PFSK-1 (cell line): ENCODE measurements around the gene LIN7A.

Experiments
- FOXP2 ChIP-seq: optimal IDR thresholded peaks from 2 replicates; pipeline ENCODE3; 2011; ENCODE audit warnings: borderline replicate concordance, control low read depth, inconsistent platforms; ENCODE audit not compliant: insufficient read depth; ENCODE audit errors: extremely low read length, extremely low read depth
- POLR2AphosphoS5 ChIP-seq: IDR thresholded peaks from 2 replicates; pipeline ENCODE4 v1.6.1; 2012; ENCODE audit warnings: low read depth, mild to moderate bottlenecking, control low read depth, low read length, moderate library complexity
- REST ChIP-seq, 2 experiments: IDR thresholded peaks; 2 replicates each; pipeline versions ENCODE4 v1.6.1 to v1.8.0; 2011 to 2012; ENCODE audit warnings: low read depth in 2 of 2, low read length in 2 of 2, control low read depth in 1 of 2, inconsistent platforms in 1 of 2, mild to moderate bottlenecking in 1 of 2, moderate library complexity in 1 of 2; ENCODE audit not compliant: insufficient read depth in 1 of 2
- SIN3A ChIP-seq: IDR thresholded peaks from 2 replicates; pipeline ENCODE4 v1.6.1; 2012; ENCODE audit warnings: mild to moderate bottlenecking, low read length, moderate library complexity, borderline replicate concordance; ENCODE audit not compliant: insufficient read depth
- TAF1 ChIP-seq: IDR thresholded peaks from 2 replicates; pipeline ENCODE4 v1.6.1; 2012; ENCODE audit warnings: low read length, control low read depth, borderline replicate concordance; ENCODE audit not compliant: insufficient read depth

LIN7A gene

DNA sequence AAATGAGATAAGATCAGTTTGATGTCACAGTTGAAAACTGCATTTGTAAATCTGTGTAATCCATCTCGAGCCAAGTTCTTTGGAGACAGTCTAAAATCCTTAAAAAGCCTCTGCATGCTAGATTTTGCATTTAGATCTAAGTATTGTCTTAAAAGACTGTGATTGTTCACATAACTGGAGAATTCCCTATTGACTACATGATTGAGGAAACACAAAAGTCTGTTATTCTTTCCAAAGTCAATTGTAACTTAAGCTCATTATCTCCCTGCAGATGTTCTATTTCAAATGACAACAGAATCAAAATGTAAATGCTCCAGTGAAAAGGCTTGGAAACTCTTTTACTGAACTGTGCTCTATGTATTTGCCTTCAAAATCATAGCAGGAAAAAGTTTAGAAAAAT lies 143.2 kb downstream of the LIN7A start:
- TF ChIP-seq SIN3A (no peak), POLR2AphosphoS5 (no peak), REST (IDR thresholded peaks at IDR 0.05; ENCODE audit: insufficient read depth in 1 of 2, low read depth in 2 of 2, low read length in 2 of 2) (no peak), FOXP2 (no peak), TAF1 (no peak)

DNA sequence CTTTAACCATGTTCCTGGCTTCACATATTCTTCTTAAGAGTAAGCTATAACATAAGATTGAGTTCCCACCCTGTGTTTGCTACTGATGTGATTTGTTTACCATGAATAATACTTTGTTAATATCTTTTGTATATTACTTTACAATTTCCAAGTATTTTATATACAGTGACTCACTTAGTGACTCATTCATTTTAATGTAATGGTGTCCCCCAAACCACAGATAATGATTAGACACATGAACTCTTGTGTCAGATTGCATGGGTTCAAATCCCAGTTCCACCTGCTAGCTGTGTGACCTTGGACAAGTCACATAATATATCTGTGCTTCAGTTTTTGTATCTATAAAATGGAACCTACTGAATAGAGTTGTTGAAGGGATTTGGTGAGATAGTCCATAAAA lies 144.9 kb downstream of the LIN7A start:
- TF ChIP-seq SIN3A (no peak), POLR2AphosphoS5 (no peak), REST (IDR thresholded peaks at IDR 0.05; ENCODE audit: insufficient read depth in 1 of 2, low read depth in 2 of 2, low read length in 2 of 2) (no peak), FOXP2 (no peak), TAF1 (no peak)

GRCh38 chr12:80791863-80792262 lies 145.9 kb downstream of the LIN7A start:
- TF ChIP-seq TAF1 (no peak), POLR2AphosphoS5 (no peak), REST (IDR thresholded peaks at IDR 0.05; ENCODE audit: insufficient read depth in 1 of 2, low read depth in 2 of 2, low read length in 2 of 2) (no peak), SIN3A (no peak), FOXP2 (no peak)

DNA sequence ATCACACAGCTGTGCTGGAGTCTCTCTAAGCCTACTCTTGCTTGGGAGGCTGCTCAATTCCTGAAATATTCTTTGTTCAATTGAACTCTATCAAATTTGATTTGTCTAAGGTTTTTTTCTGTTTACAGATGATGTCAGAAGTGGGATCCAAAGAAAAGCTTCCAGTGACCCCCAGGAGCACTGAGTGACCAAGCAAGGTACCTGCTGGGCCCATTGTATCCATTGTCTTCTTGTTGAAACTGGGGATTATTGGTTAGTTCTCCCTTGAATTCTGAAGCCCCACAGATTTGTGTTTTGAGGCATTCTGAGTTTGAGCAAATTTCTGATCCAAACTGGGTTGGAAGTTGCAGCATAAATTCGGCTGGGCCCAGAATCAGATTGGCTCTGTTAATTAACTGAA lies 156.4 kb downstream of the LIN7A start:
- TF ChIP-seq TAF1 (no peak), REST (IDR thresholded peaks at IDR 0.05; ENCODE audit: insufficient read depth in 1 of 2, low read depth in 2 of 2, low read length in 2 of 2) (no peak), FOXP2 (no peak)

DNA sequence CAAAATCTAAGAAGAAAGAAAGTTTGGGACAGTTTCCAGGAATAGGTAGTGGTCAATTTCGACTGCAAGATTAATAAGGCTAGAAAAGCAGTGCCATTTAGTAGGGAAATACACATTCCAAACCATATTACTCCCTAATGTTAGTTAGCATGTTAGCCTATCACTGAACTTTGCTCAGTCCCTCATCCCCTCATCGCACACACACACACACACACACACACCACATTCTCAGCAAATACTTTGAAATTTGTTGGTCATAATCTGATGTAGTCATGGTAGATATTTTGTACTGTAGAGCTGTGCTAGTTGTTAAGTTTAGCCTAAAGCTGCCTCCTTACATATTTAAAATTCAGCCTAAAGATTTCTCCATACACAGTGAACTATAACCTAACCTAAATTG lies 157.0 kb downstream of the LIN7A start:
- TF ChIP-seq REST (IDR thresholded peaks at IDR 0.05; ENCODE audit: insufficient read depth in 1 of 2, low read depth in 2 of 2, low read length in 2 of 2), result no peak
- TF ChIP-seq POLR2AphosphoS5, result no peak
- no peak for TF ChIP-seq TAF1
- no peak for TF ChIP-seq FOXP2
- no peak for TF ChIP-seq SIN3A
